ENCODE data around the gene P4HA2. TPM values are rescaled to one million over a fixed set of nuclear protein-coding genes. Genes with fewer than 3 reads are reported as not detected.

P4HA2 gene
- polyA plus RNA-seq, 1 of the 3 experiments (the other 2 are of a cell fraction) = 67.2 TPM

DNA sequence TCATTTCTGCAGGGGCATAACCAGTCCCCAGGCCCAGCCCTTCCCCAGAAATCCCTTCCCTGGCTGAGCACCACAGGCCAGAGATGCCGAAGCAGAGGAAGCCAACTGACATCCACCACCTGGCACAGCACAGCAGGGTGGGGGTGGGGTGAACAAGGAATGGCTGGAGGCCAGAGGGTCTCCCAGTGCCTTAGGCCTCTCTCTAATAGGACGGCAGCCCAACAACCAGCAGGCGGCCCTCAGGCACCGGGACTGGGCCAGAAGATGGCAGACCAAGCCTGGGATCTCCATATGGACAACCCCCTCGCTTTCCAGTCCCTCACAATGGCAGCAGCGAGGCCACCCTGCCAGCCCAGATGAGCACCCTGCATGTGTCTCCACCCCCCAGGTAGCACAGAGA is 43.1 kb upstream of the P4HA2 start (continued):
- TF ChIP-seq, protein P1, sequence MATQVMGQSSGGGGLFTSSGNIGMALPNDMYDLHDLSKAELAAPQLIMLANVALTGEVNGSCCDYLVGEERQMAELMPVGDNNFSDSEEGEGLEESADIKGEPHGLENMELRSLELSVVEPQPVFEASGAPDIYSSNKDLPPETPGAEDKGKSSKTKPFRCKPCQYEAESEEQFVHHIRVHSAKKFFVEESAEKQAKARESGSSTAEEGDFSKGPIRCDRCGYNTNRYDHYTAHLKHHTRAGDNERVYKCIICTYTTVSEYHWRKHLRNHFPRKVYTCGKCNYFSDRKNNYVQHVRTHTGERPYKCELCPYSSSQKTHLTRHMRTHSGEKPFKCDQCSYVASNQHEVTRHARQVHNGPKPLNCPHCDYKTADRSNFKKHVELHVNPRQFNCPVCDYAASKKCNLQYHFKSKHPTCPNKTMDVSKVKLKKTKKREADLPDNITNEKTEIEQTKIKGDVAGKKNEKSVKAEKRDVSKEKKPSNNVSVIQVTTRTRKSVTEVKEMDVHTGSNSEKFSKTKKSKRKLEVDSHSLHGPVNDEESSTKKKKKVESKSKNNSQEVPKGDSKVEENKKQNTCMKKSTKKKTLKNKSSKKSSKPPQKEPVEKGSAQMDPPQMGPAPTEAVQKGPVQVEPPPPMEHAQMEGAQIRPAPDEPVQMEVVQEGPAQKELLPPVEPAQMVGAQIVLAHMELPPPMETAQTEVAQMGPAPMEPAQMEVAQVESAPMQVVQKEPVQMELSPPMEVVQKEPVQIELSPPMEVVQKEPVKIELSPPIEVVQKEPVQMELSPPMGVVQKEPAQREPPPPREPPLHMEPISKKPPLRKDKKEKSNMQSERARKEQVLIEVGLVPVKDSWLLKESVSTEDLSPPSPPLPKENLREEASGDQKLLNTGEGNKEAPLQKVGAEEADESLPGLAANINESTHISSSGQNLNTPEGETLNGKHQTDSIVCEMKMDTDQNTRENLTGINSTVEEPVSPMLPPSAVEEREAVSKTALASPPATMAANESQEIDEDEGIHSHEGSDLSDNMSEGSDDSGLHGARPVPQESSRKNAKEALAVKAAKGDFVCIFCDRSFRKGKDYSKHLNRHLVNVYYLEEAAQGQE (IDR thresholded peaks at IDR 0.05; ENCODE audit: low read depth, low read length) = no peak
- TF ChIP-seq GATA2 (CRISPR knock-in tag; IDR thresholded peaks at IDR 0.05) (no peak), TAF1 (IDR thresholded peaks at IDR 0.05; ENCODE audit: borderline replicate concordance, low read depth, low read length) (no peak), JUND (IDR thresholded peaks at IDR 0.05) (no peak), RCOR1 (IDR thresholded peaks at IDR 0.05; ENCODE audit: low read length) (no peak), TEAD4 (IDR thresholded peaks at IDR 0.05; ENCODE audit: borderline replicate concordance, insufficient read depth) (no peak), YY1 (IDR thresholded peaks at IDR 0.05; ENCODE audit: low read depth) (no peak)
- TF ChIP-seq, protein P2, sequence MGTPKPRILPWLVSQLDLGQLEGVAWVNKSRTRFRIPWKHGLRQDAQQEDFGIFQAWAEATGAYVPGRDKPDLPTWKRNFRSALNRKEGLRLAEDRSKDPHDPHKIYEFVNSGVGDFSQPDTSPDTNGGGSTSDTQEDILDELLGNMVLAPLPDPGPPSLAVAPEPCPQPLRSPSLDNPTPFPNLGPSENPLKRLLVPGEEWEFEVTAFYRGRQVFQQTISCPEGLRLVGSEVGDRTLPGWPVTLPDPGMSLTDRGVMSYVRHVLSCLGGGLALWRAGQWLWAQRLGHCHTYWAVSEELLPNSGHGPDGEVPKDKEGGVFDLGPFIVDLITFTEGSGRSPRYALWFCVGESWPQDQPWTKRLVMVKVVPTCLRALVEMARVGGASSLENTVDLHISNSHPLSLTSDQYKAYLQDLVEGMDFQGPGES (IDR thresholded peaks at IDR 0.05; ENCODE audit: low read depth, low read length) = no peak
- TF ChIP-seq, protein P3, sequence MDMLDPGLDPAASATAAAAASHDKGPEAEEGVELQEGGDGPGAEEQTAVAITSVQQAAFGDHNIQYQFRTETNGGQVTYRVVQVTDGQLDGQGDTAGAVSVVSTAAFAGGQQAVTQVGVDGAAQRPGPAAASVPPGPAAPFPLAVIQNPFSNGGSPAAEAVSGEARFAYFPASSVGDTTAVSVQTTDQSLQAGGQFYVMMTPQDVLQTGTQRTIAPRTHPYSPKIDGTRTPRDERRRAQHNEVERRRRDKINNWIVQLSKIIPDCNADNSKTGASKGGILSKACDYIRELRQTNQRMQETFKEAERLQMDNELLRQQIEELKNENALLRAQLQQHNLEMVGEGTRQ (IDR thresholded peaks at IDR 0.05; ENCODE audit: borderline replicate concordance, low read depth, low read length) = no peak

GRCh38 chr5:132270335-132270665 is 42.6 kb upstream of the P4HA2 start:
- Histone ChIP-seq H3K27me3 (ENCODE audit: insufficient read depth) (no peaks in the 10 kb centered on the region), H3K9ac (no peak overlapping the region), H3K4me3 (ENCODE audit: low read depth in 2 of 2, low read length in 1 of 2) (no peak overlapping the region), H3F3A (replicated peaks; ENCODE audit: insufficient read depth) (peaks cover 8% of the 10 kb centered on the region), H3K4me2 (no peak overlapping the region), H4K20me1 (ENCODE audit: insufficient read depth) (no peaks in the 10 kb centered on the region), H3K79me2 (ENCODE audit: insufficient read depth) (no peaks in the 10 kb centered on the region), H3K4me1 (ENCODE audit: control insufficient read depth in 1 of 2, insufficient read depth in 2 of 2, low read depth in 1 of 2, low read length in 1 of 2) (peaks cover 27 to 51% of the 10 kb centered on the region in 2 experiments), H3K9me2 (no peaks in the 10 kb centered on the region), H3K27ac (ENCODE audit: low read depth in 2 of 2, low read length in 1 of 2) (peak overlapping the region in 1 of 2 experiments; percentile 91; a peak in 1 of 4 replicates), H2AFZ (ENCODE audit: low read depth) (no peak overlapping the region), H3K36me3 (replicated peaks in 1 of 2; ENCODE audit: control insufficient read depth in 1 of 2, insufficient read depth in 2 of 2, low read length in 1 of 2) (peaks cover 6 to 29% of the 10 kb centered on the region in 2 experiments), H3K9me3 (no peaks in the 10 kb centered on the region)
- ChIA-PET CTCF (interaction anchor here (0.7 to 1.8 kb wide), 2 partner anchors 11 to 12 kb away, joined by 3 to 5 read pairs; no protein-coding TSS in a partner anchor), POLR2A (interaction anchor here (1.8 kb wide), 1 partner anchor 23 kb away, joined by 10 read pairs; the partner anchor contains the start of gene SLC22A4)
- TF ChIP-seq GABPA (IDR thresholded peaks at IDR 0.05; ENCODE audit: low read depth) = no peak
- no peak for TF ChIP-seq NFIC (IDR thresholded peaks at IDR 0.05; ENCODE audit: borderline replicate concordance)
- TF ChIP-seq, protein P1 (IDR thresholded peaks at IDR 0.05; ENCODE audit: low read depth, low read length) = no peak
- TF ChIP-seq POLR2AphosphoS5 (IDR thresholded peaks at IDR 0.05; ENCODE audit: low read depth, low read length) = no peak
- TF ChIP-seq, protein P3 (IDR thresholded peaks at IDR 0.05; ENCODE audit: borderline replicate concordance, low read depth, low read length) = no peak
- TF ChIP-seq CHD2 (IDR thresholded peaks at IDR 0.05; ENCODE audit: low read length, partially characterized antibody) = no peak
- no peak for TF ChIP-seq TCF12 (IDR thresholded peaks at IDR 0.05)
- TF ChIP-seq FOXM1 (IDR thresholded peaks at IDR 0.05; ENCODE audit: low read depth) = no peak
- TF ChIP-seq MEF2A (IDR thresholded peaks at IDR 0.05; ENCODE audit: borderline replicate concordance, low read depth) = no peak
- TF ChIP-seq, protein P4, sequence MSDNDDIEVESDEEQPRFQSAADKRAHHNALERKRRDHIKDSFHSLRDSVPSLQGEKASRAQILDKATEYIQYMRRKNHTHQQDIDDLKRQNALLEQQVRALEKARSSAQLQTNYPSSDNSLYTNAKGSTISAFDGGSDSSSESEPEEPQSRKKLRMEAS (IDR thresholded peaks at IDR 0.05; ENCODE audit: low read depth) = no peak
- no peak for TF ChIP-seq EP300 (IDR thresholded peaks at IDR 0.05; ENCODE audit: borderline replicate concordance in 1 of 2, low read depth in 1 of 2, low read length in 1 of 2)
- TF ChIP-seq RFX5 (IDR thresholded peaks at IDR 0.05; ENCODE audit: low read length) = no peak
- TF ChIP-seq RXRA (IDR thresholded peaks at IDR 0.05; ENCODE audit: borderline replicate concordance, low read depth) = no peak
- DNase-seq = no peak
- WGBS (ENCODE audit: low lambda C conversion rate) = no CpG with 5 or more reads among the region's 1 CpG

All from SK-N-SH (cell line).